GM21576 (cell line): ENCODE results near the gene SOCS6.
"Not testable (repeated sequence)": the region's sequence is repeated elsewhere in the genome, so short reads cannot be mapped to it uniquely, and the experiment has no call there.

Experiments used
- ATAC-seq: cut with Tn5 transposase; IDR thresholded peaks from one replicate; pipeline ENCODE4 v1.9.1; 2021; ENCODE audit warnings: mild to moderate bottlenecking, moderate library complexity; ENCODE audit not compliant: unreplicated experiment

Gene SOCS6

GRCh38 chr18:70321616-70322015 is 32.8 kb downstream of the SOCS6 start:
- ATAC-seq = no peak

GRCh38 chr18:70322385-70322784 is 33.5 kb downstream of the SOCS6 start:
- ATAC-seq = no peak

GRCh38 chr18:70322928-70323327 is 34.1 kb downstream of the SOCS6 start:
- ATAC-seq = no peak

- ATAC-seq = no peak
Observed at GRCh38 chr18:70324897-70325296, 36.1 kb downstream of the SOCS6 start.

GRCh38 chr18:70326255-70326654 is 37.4 kb downstream of the SOCS6 start:
- no peak for ATAC-seq

- ATAC-seq = no peak
Observed at GRCh38 chr18:70328169-70328568, 39.3 kb downstream of the SOCS6 start.

- no peak for ATAC-seq
Observed at GRCh38 chr18:70329071-70329470, 40.2 kb downstream of the SOCS6 start.

GRCh38 chr18:70330887-70331286 is 42.0 kb downstream of the SOCS6 start:
- no peak for ATAC-seq

- ATAC-seq = no peak
Observed at GRCh38 chr18:70331456-70332097, 42.7 kb downstream of the SOCS6 start.

- ATAC-seq = no peak
Observed at GRCh38 chr18:70332694-70333093, 43.8 kb downstream of the SOCS6 start.

GRCh38 chr18:70333316-70333715 is 44.5 kb downstream of the SOCS6 start:
- no peak for ATAC-seq

GRCh38 chr18:70333757-70334156 is 44.9 kb downstream of the SOCS6 start:
- no peak for ATAC-seq

- ATAC-seq = no peak
Observed at GRCh38 chr18:70334264-70334663, 45.4 kb downstream of the SOCS6 start.

GRCh38 chr18:70334728-70335329 is 46.0 kb downstream of the SOCS6 start:
- ATAC-seq = no peak

GRCh38 chr18:70335892-70336726 is 47.3 kb downstream of the SOCS6 start:
- no peak for ATAC-seq

- no peak for ATAC-seq
Observed at GRCh38 chr18:70337139-70337972, 48.5 kb downstream of the SOCS6 start.

- ATAC-seq = no peak
Observed at GRCh38 chr18:70338890-70339289, 50.0 kb downstream of the SOCS6 start.

GRCh38 chr18:70339915-70340314 is 51.1 kb downstream of the SOCS6 start:
- no peak for ATAC-seq

GRCh38 chr18:70348481-70348880 is 59.6 kb downstream of the SOCS6 start:
- not testable (repeated sequence) for ATAC-seq

GRCh38 chr18:70349316-70349715 is 60.5 kb downstream of the SOCS6 start:
- ATAC-seq = no peak

- ATAC-seq = no peak
Observed at GRCh38 chr18:70354080-70354479, 65.2 kb downstream of the SOCS6 start.
